Activated CD4-positive, alpha-beta T cell treated with anti-CD3 and anti-CD28 coated beads for 4 hours (primary cell): ENCODE data around the gene CASQ2.

Experiments
- DNase-seq, 2 donors: peaks; one replicate each; pipeline ENCODE4 v3.0.0-alpha.2; 2020

The CASQ2 gene

DNA sequence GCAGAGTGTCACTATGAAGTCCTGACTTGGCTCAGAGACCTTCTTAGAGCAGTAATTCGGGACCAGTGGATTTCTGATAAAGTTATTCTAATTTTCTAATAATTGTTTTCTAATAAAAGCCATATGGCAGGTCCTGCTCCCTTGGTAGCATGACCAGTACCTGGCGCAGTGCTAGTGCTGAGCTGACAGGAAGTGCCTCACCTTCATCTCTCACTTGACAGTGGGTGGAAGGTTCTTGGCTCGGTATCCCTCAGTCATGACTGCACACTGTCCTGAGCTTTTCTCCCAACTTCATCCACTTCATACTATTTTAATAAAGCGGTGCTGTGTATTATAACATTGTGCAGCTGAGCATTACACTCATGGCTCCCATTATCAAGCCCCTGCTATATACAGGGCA, 112.6 kb downstream of the CASQ2 start:
- no peak for DNase-seq

DNA sequence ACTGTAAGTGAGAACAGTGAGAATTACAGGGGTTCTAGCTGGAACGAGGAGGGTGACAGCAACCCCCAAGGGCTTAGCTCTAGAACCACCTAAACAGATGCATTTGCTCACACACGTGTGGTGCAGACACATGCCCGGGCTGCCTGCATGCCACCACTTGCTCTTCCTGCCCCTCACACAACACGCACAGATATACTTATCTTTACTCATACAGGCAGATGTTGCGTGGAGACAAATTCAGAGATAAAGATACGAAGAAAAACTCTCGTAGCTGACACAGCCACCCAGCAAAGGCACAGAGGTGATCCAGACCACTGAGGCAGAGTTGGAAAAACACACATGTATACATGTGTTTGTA, 113.2 kb downstream of the CASQ2 start:
- no peak for DNase-seq

DNA sequence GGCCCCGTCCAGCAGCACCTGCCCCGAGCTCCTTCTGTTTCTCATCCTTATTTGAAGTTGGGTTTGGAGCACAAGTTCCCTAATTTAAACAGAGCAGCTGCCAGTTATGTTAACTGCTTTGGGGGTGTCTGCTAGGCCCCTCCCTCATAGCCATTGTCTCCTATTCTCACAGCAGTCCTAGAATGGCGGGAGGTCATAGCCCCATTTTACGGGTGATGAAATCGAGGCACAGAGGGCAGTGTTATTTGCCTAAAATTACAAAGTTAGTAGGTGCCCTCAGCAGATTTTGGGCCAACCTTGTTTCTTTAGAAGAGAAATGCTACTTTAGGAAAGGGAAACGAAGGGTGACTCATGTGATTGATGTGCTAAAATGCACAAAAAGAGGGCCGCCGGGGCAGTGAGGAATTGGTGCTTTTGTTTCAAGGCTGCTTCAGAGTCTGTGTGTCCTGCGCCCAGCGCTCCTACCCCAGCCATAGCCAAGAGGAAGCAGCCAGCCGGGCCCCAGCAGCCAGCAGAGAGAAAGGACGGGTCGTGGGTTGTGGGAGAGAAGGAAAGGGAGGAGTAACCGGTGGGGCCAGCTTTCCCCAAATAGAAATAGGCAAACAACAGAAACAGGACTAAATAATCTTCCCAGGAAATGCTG, 113.7 kb downstream of the CASQ2 start:
- no peak for DNase-seq

DNA sequence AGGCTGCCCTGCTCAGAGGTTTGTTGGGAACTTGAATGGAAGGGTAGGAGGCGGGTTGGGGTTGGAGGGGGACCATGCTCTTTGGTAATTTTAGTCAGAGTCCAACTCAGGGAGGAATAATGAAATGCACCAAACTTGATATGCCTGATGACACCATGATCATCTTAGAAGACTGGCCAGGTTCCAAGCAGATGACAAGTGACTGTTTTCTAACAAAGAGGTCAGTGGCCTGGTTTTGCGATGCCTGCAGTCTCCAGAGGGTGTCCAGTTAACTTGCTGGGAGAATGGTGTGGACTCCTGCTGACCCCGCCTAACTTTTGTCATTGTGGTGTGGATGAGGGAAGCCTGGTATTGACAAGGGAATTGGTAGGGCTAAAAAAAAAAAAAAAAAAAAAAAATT, 114.4 kb downstream of the CASQ2 start:
- DNase-seq = no peak

DNA sequence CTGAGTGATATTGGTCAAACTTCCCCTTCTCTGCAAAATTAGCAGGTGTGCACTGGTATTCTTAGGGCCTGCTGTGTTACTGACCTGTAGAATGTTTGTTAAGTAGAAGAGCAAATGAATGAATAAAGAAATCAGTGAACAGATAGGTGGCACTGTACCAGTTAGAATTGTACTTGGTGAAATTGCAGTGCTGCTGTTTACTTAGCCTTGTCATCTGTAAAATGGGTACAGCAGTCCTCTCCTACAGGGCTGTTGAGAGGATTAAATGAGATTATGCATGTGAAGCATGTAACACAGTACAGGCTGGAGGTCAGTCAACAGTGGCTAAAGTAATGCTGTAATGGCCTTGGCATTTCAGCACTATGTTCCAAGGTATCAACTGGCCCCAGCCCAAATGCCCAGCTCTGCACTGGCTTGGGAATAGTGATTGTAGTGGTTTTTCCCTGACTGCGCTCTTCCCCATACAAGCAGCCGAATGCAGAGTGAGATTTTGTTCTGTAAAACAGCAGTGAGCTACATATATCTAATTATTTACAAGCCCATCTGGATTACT, 116.2 kb downstream of the CASQ2 start:
- DNase-seq = no peak

DNA sequence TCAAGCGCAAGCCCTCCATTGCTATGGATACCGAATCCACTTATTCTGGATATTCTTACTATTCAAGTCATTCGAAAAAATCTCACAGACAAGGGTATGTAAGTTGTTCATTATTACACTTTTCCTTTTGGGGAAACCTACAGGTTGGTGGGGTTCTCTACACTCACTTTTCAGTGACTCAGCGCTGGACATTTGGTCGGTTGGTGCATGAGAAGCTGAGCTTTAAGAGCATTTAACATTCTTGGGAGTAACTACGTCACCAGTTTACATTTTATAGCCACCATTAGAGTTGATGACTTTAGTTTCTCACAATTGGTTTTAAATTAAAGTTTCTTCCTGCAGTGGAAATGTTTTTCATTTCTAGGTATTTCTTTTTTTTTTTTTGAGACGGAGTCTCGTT, 117.1 kb downstream of the CASQ2 start:
- no peak for DNase-seq

DNA sequence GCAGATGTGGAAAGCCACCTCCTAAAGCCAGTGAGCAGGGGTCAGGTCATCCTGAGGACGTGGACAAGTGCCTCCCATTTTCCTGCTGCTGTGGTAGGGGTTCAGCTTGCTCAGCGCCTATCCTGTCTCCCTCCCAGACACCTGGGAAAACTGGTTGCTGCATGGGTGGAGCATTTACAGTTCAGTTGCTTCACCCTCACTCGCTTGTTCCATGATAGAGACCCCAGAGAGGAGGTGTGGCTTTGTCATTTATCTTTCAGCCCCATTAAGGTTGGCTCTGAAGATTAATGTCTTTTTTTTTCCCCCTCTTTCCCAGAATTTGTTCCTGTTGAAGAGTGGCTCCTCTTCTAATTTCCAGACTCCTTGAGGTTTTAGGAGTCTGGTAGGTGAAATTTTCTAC, 117.6 kb downstream of the CASQ2 start:
- DNase-seq = no peak
